Mesodermal cell (in vitro differentiated cells): Measurements from ENCODE around the gene SGSM1. TPM values are rescaled to one million over a fixed set of nuclear protein-coding genes. Genes with fewer than 3 reads are reported as not detected.

Experiments
- H3K27ac ChIP-seq: 2 replicates; pipeline ENCODE4 v1.7.0; 2013; ENCODE audit warnings: mild to moderate bottlenecking, low read depth, low read length, moderate library complexity; ENCODE audit not compliant: severe bottlenecking
- H3K36me3 ChIP-seq: 2 replicates; pipeline ENCODE4 v1.7.1; 2013; ENCODE audit warnings: mild to moderate bottlenecking, low read length, moderate library complexity; ENCODE audit not compliant: control insufficient read depth, insufficient read depth
- H3K4me1 ChIP-seq: one replicate; pipeline ENCODE4 v1.7.1; 2013; ENCODE audit warnings: mild to moderate bottlenecking, low read length; ENCODE audit not compliant: insufficient read depth, control insufficient read depth, poor library complexity, severe bottlenecking
- H3K4me3 ChIP-seq: 2 replicates; pipeline ENCODE4 v1.7.0; 2013; ENCODE audit warnings: low read length, control low read depth, mild to moderate bottlenecking; ENCODE audit not compliant: insufficient read depth, poor library complexity, severe bottlenecking; ENCODE audit errors: extremely low read depth
- H3K9me3 ChIP-seq: 2 replicates; pipeline ENCODE4 v1.7.1; 2013; ENCODE audit warnings: mild to moderate bottlenecking, low read length, moderate library complexity; ENCODE audit not compliant: control insufficient read depth
- WGBS, 2 experiments: methylation state at CpG; one replicate each; pipeline ENCODE4 v1.1.5; 2013; ENCODE audit warnings: missing lambda C conversion rate in 2 of 2; ENCODE audit not compliant: insufficient coverage in 2 of 2; 5-methylcytosine and 5-hydroxymethylcytosine counted together
- polyA plus RNA-seq, 2 experiments: library from polyadenylated mRNA; stranded (reverse); fragments of 50-300 nt; gene quantifications; one replicate each; pipeline ENCODE4 v1.2.3, GENCODE V29; 2013

Gene SGSM1
- 1.5 TPM for polyA plus RNA-seq (2013, experiment 1 of 2)
- 1.1 TPM for polyA plus RNA-seq (2013, experiment 2 of 2)

- Histone ChIP-seq H3K36me3 (no peaks in the 10 kb centered on the region), H3K27ac (no peak within 1 kb of the TSS), H3K4me1 (peaks cover 6% of the 10 kb centered on the region), H3K4me3 (peak within 1 kb of the TSS; percentile 43), H3K9me3 (no peaks in the 10 kb centered on the region)
- WGBS, 2 experiments: 4 to 5% methylated on average over 58 to 62 of the region's 80 CpGs
Measured at GRCh38 chr22:24805790-24806662, at the start of gene SGSM1. Gene SGSM1 (plus strand): TSS chr22:24806211. CDS start chr22:24806326, 115 bp downstream.

- WGBS, 2 experiments: 62 to 64% methylated on average over 6 to 12 of the region's 12 CpGs
- Histone ChIP-seq H3K36me3 (no peaks in the 10 kb centered on the region), H3K4me1 (peaks cover 3% of the 10 kb centered on the region), H3K9me3 (no peaks in the 10 kb centered on the region), H3K4me3 (no peak overlapping the region), H3K27ac (no peak overlapping the region)
Measured at GRCh38 chr22:24758164-24758799, 47.7 kb upstream of the SGSM1 start.

DNA sequence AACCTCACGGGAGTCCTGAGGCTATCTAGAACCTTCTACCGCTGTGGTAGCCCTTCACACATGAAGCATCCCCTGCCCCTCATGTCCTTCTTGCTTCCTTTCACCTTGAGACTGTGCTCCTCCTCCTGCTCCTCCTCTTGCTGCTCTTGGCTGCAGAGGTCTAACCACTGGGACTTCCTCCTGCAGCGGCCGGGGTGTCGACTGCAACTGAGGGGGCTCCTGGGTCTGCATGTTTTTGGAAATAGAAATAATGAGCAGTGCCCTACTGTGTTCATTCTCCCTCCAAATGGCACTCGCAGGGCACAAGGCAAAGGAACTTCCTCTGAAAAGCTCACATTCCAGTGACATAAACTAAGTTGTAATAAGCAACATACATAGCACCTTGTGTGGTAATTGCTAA is 46.2 kb upstream of the SGSM1 start:
- no peaks in the 10 kb centered on the region for H3K36me3 ChIP-seq
- WGBS, 2 experiments: 72 to 87% methylated on average over 2 of the region's 6 CpGs
- peaks cover 3% of the 10 kb centered on the region for H3K4me1 ChIP-seq
- H3K4me3 ChIP-seq: no peak overlapping the region
- no peak overlapping the region for H3K27ac ChIP-seq
- no peaks in the 10 kb centered on the region for H3K9me3 ChIP-seq

GRCh38 chr22:24760708-24761306 is 45.2 kb upstream of the SGSM1 start:
- Histone ChIP-seq H3K36me3 (no peaks in the 10 kb centered on the region), H3K27ac (no peak overlapping the region), H3K4me1 (peaks cover 3% of the 10 kb centered on the region), H3K9me3 (no peaks in the 10 kb centered on the region), H3K4me3 (no peak overlapping the region)
- 95 to 96% methylated on average over 2 to 5 of the region's 7 CpGs for WGBS, 2 experiments

- Histone ChIP-seq H3K27ac (no peak overlapping the region), H3K9me3 (no peaks in the 10 kb centered on the region), H3K4me1 (peaks cover 3% of the 10 kb centered on the region), H3K36me3 (no peaks in the 10 kb centered on the region), H3K4me3 (no peak overlapping the region)
- WGBS, 2 experiments: 92 to 94% methylated on average over 5 to 8 of the region's 10 CpGs
Measured at GRCh38 chr22:24761888-24762675, 43.9 kb upstream of the SGSM1 start.

DNA sequence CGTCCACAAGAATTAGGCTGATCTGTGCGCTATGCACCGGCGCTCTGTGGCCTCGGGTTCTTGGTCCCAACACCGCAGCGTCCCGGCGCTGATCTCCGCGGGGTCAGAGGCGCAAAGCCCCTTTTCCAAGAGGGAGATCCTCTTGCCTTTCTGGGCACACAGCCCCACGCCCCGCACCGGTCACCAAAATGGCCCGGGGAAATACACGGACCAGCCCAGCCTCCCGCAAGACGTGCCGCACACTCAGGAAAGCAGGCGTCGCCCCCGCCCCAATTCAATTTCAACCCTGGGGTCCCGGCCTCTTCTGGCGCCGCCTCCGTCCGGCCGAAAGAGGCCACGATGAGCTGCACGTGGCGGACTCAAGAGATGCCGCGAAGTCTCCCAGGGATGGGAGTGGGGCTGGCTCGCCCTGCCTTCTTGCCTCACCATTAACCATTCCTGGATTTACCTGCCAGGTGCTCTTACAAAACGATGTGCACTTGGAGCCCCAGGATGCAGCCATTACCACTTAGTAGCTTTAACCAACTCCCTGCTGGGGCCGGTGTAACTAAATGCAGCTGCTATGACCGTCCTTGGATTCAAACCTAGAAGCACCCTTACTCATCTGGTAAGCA is 42.0 kb upstream of the SGSM1 start:
- no peak overlapping the region for H3K27ac ChIP-seq
- no peak overlapping the region for H3K4me3 ChIP-seq
- no peaks in the 10 kb centered on the region for H3K9me3 ChIP-seq
- no peaks in the 10 kb centered on the region for H3K36me3 ChIP-seq
- peaks cover 3% of the 10 kb centered on the region for H3K4me1 ChIP-seq
- WGBS, 2 experiments: 93 to 94% methylated on average over 36 to 37 of the region's 38 CpGs

DNA sequence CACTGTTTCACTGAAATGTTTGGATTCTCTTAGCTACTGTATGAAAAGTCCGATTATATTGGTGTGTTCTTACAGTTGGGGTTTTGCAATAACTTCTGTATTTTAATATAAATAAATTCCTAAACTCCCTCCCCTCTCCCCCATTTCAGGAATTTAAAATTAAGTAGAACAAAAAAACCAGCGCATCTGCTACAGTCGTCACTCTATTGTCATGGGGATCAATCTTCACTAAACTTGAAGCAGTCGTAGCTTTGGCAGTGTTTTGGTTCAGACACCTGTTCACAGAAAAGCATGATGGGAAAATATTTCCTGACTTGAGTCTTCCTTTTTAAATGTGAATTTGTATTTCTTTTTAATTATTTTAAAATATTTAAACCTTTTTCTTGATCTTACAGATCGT is 40.8 kb upstream of the SGSM1 start:
- no peaks in the 10 kb centered on the region for H3K4me1 ChIP-seq
- H3K27ac ChIP-seq: no peak overlapping the region
- H3K4me3 ChIP-seq: no peak overlapping the region
- no peaks in the 10 kb centered on the region for H3K36me3 ChIP-seq
- WGBS, 2 experiments: no CpG with 5 or more reads among the region's 5 CpGs
- no peaks in the 10 kb centered on the region for H3K9me3 ChIP-seq

GRCh38 chr22:24768537-24769374 is 37.3 kb upstream of the SGSM1 start:
- WGBS, 2 experiments: 66 to 71% methylated on average over 4 to 6 of the region's 8 CpGs
- no peaks in the 10 kb centered on the region for H3K36me3 ChIP-seq
- no peaks in the 10 kb centered on the region for H3K4me1 ChIP-seq
- H3K9me3 ChIP-seq: no peaks in the 10 kb centered on the region
- no peak overlapping the region for H3K27ac ChIP-seq
- no peak overlapping the region for H3K4me3 ChIP-seq

DNA sequence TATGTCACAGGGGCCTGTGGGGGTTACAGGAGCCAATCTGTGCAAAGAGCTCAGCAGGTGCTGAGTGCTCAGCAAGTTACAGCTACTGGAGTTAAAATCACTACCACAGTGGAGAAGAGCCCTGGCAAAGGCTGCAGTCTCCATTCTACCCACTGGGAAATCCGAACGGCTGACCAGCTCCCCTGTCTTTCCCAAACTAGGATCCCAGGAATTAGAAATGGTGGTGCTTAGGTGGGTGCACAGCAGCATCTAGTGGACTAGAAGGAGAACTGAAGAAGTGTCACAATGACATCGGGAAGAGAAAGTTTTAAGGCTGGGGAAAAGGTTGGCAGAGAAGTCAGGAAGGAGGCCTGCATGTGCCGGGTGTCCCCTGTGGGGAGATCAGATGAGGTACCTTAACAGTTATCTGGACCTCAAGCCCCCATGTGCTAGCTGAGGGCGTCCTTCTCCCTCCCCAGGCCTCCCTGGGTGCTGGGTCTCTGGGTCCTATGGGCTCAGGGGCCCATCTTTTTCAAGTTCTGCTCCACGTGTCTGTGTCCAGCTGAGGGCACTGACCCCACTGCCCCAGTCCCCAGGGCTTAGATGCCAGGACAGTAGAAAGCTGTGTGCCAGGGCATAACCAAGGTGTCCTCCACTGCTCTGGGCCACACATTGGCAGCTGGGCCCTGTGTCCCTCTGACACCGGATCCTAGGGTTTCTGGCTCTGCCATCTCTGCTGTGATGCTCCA is 33.4 kb upstream of the SGSM1 start:
- Histone ChIP-seq H3K4me1 (peaks cover 7% of the 10 kb centered on the region), H3K36me3 (no peaks in the 10 kb centered on the region), H3K9me3 (no peaks in the 10 kb centered on the region), H3K4me3 (no peak overlapping the region), H3K27ac (no peak overlapping the region)
- WGBS, 2 experiments: 58 to 71% methylated on average over 5 of the region's 7 CpGs
